ENCODE measurements around the gene GCSH.
A peak's percentile ranks its signal among the peaks of the same experiment; 100 is the strongest.
"Not testable (repeated sequence)": the region's sequence is repeated elsewhere in the genome, so short reads cannot be mapped to it uniquely, and the experiment has no call there.

Gene GCSH

DNA sequence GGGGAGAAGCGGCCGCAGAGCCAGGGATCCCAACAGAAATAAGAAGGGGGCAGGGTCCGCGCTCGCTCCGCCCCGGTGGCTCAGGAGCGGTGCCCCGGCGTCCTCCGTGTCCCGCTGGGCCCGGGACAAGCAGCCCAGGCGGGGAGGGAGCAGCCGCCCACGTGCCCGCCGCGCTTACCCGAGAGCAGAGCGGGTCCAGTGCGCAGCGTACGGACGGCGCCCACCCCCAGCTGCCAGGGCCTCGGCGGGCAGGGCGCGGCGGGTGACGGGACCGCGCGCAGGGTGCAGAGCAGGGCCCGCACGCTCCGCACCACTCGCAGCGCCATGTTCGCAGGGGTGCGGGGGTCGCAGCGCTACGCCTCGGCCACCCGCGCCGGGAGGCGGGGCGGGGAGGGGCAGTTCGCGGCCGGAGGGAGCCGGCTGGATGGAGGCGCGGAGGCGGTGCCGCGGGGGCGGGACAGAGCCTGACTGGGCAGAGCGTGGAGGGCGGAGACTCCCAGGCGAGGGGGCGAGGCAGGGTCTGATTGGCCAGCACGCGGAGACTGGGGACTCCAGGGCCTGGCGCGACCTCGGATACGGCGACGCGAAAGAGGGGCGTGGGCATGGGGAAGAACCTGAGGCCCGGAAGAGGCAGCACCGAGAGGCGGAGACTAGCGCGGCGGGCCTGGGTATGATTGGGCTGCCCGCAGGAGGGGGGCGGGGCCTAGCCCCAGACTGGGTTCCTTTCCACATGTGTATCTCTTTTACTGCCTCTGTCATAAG lies at the start of gene GCSH:
Gene GCSH, minus strand, starts transcription at position 443 of the 762 bp plus-strand sequence. Its CDS starts 117 bp downstream, at position 326.
- DNase-seq (ENCODE audit: low read depth in 2 of 2), result peak; percentile 97 to 99

DNA sequence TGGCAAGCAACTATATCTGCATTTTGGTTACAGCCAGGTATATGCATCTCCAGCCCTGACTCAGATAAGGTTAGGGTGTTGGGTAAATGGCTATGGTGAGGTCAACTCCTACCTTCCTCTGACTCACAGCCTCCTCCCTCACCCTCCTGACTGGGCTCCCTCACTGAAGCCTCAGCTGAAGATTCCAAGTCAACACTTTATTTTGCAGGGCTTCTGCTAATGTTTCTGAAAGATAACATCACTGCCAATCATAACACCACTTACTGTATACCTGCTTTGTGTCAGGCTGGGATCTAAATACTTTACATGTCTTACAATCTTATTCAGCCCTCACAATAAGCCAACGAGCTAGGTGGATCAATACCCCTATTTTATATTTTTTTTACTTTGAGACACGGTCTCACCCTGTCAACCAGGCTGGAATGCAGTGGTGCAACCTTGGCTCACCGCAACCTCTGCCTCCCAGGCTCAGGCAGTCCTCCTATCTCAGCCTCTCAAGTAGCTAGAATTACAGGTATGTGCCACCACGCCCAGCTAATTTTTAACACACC lies 47.8 kb upstream of the GCSH start:
- no peak for DNase-seq (ENCODE audit: low read depth in 2 of 2)

DNA sequence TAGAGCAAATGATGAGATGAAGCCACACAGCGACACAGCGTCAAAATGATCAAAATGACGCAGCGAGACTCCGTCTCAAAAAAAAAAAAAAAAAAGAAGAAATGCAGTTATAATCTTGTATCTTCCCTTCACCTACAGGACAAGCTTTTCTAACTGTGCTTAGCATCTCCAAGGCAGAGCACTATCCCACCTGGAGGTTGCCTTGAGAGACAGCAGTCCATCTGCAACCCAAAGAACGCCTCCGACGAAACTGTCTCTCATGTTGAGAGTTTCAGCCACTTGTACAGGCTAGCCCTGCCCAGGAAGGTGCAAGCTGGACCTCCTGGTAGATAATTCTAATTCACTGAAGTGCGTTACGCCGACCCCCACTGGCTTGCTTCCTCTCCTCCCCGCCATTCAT lies 46.7 kb upstream of the GCSH start:
- no peak for DNase-seq (ENCODE audit: low read depth in 2 of 2)

DNA sequence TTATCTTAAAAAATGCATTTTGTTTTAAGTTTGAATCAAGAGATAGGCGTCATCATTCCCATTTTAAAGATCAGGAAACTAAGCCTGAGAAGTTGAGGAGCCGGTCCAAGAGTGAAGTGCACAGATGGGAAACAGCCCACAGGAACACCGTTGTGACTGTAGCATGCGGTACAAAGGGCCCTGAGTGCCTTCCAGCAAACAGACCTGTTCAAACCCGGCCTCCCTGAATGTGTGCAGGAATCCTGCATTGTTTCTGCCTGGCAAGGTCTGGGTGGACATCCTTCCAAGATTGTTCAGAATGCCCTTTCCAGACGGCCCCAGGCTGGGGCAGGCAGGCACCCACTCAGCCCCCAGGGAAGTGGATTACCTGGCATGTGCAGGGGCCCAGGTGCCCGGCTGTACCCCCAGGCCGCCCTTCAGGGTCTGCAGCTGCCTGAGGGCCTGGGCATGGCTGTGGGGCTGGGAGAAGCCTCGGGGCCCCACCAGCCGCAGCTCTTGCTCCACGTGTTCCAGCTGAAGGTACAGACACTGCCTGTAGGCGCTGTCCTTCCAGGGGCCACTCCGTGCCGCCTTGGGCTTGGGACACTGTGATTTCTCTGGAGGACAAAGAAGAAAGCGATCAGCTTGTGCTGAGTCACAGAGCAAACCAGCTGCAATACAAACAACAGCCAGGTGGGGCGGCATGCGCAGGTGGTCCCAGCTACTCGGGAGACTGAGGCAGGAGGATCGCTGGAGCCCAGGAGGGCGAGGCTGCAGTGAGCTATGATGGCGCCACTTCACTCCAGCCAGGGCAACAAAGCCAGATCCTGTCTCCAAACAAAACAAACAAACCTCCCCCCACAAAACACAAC lies 45.0 kb upstream of the GCSH start:
- no peak for DNase-seq (ENCODE audit: low read depth in 2 of 2)

DNA sequence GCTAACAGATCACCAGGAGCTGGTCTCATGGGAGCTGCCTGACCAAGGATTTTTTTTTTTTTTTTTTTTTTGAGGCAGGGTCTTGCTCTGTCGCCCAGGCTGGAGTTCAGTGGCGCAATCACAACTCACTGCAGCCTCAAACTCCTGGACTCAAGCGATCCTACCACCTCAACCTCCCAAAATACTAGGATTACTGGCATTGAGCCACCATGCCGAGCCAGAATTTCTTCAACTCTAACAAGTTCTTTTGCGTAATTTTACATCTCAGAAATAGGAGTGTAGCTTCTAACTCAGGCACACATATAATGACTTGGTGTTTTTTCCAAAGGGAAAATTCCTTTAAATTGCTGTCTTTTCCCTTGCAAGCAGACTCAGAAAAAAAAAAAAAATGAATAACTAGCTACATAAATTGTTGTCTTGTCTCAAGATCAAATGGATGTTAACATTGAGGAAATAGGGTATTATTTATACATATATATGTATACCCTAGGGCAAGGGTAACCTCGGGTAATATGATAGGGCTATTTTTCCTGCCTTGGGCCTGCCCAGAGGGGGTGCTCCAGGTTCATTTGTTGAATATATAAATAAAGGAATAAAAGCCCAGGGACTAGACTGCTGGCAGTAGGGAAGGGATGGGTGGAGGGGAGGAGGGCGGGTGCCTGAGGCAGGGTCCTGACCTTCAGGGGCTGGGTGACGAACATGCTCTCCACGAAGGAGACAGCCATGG lies 42.8 kb upstream of the GCSH start:
- DNase-seq (ENCODE audit: low read depth in 2 of 2), result no peak

DNA sequence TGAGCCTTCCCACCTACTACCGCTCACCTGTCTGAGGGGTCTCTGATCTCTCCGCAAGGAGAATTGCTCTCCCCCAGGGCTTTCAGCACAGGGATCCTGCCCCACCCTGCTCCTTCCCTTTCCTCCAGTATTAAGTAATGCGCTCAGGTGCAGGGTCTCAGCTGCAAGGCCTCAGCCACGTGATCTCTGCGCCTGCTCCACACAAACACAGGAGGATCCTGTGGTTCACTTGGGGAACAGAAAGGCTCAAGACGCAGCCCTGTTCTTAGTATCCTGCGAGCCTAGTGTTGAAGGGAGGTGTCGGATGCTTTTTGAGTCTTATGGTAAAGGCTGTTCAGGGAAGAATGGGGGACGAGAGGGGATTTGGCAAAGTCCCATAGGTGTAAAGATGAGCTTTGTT lies 41.6 kb upstream of the GCSH start:
- DNase-seq (ENCODE audit: low read depth in 2 of 2), result no peak

DNA sequence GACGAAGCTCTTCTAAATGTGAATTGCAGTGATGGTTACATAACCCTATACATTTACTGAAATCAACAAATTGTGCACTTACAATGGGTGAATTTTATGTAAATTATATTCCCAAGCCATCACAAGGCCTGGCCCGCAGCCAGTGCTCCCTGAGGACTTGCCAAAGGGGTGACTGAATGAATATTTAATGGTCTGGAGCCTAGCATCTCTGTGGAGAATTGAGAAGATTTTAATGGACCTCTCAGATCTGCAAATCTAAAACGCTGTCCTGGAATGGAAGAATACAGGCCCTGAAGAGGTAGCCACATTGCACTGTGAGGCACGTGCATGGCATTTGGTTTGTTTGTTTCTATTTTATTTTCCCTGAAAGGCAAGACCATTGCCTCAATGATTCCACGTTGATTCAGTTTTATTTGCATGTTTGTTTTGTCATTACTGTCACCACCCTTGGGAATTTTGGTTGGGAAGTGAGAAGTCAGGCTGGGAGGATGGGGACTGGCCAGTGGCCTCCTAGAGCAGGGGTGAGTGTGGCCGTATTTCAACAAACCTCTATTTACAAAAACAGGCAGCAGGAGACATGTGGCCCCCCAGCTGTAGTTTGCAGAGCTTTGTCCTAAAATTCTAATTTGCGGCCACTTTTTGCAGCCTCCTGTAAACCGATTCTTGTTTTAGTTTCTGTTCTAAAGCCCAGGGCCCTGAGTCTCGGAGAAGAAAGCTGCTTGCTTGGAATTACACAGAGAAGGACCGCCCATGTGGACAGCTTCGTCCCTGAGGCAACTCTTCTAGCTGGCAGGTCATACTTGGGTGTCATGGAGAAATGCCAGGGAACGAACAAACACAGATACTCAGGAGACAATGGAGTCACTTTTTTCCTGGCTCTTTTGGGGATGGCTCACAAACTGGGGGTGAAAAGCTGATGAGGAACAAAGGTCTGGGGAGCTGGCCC lies 40.5 kb upstream of the GCSH start:
- DNase-seq (ENCODE audit: low read depth in 2 of 2), result no peak

DNA sequence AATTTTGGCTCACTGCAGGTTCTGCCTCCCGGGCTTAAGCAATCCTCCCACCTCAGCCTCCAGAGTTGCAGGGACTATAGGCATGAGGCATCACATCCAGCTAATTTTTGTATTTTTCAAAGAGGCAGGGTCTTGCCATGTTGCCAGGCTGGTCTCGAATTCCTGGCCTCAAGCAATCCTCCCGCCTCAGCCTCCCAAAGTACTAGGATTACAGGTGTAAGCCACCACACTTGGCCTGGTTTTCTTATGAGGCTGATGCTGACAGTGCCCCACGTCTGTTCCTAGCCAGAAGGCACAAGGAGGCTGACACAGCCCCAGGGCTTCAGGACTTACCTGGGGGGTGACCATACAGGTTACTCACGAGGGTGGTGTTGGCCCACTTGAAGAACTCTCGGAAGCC lies 33.9 kb upstream of the GCSH start:
- DNase-seq (ENCODE audit: low read depth in 2 of 2), result no peak

DNA sequence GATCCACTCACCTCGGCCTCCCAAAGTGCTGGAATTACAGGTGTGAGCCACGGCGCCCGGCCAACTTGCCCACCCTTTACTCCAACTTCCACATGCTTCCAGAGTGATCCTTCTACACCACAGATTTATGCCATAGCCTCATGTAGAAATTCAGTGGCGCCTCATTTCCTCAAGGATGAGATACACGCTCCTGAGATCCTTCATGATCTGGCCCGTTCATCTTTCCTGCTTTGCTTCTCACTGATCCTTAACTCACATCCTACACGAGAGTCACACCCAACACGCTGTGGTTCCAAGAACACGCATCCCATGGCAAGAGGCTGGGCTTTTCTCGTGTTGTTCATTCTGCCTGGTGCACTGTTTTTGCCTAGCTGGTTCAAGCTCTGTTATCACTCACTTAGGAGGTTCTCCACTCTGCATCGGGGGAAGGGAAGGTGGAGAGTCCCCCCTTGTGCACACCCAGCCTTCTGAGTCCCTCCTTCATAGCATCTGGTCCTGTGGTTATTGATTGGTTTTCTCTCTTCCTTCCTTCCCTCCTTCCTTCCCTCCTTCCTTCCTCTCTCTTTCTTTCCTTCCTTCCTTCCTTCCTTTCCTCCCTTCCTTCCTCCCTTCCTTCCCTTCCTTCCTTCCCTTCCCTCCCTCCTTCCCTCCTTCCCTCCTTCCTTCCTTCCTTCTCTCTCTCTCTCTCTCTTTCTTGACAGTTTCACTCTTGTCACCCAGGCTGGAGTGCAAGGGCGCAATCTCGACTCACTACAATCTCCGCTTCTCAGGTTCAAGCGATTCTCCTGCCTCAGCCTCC lies 32.7 kb upstream of the GCSH start:
- DNase-seq (ENCODE audit: low read depth in 2 of 2), result no peak

DNA sequence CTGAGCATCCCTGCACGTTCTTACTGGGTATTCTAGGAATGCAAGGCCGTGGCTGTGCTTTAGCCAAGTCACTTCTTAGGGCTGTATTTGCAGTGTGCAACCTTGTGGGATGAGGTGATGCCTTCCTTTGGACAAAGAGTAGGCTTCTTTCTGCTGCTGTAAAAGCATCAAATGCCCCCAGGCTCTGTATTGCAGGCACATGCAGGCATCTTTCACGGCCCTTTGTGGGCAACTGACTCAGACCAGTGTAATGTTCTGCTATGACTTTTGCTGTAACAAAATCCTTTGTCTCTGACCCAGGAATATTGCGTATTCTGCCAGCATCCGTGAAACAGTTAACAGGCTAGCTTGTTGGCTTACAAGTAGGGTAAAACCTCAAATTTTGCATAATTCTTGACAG lies 30.9 kb upstream of the GCSH start:
- DNase-seq (ENCODE audit: low read depth in 2 of 2), result no peak

DNA sequence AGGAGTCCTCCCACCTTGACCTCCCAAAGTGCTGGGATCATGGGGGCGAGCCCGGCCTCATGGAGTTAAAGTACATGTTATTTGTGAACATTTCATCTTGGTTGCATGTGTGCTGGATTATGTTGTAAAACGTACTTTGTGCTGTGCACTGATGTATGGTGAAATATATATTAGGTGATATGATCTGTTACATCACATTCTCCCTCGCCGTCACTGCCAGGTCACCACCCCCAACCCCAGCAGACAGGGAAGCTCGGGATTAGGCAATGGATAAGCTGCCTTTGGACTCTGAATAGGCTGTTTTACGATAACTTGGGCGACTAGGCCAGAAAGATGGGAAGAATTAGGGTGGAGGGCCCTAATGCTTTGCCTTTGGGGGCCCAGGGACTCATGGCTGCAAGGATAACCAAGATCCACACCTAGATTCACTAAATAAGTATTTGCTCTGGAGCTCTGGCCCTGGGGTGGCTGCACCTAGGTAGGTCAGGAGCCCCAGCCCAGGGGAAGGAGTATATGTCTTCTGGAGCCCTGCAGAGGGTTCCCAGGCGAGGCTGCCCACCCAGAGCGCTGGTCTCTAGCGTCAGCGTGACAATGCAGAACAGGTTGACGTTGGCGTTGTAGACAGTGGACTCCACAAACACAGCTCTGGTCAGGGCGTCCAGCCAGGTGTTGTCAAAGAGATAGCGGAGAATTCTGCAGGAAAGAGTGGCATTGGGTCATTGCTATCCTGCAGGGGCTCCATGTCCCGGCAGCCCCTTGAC lies 27.1 kb upstream of the GCSH start:
- DNase-seq (ENCODE audit: low read depth in 2 of 2), result no peak

DNA sequence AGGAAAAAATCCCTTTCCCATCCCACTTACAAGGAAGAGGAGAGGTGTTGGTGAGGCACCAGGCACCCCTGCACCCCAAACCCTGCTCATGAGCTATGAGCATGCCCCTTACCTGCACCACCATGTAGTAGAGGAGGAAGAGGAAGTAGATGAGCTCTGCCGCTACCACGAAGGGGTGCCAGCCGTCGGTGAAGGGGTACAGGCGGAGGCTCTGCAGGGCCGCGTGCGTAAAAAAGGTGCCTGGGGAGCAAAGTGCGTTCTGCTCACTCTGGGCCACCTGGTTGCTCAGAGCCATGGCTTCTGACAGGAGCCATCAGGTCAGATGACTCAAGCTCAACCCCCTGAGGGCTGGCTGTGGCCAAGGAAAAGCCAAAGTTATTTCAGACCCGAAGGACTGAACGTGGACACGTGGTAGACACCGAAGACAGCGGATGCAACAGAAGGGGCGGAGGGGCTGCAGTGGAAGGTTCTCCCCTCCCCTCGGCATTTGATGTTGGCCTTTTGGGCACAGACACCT lies 25.3 kb upstream of the GCSH start:
- DNase-seq (ENCODE audit: low read depth in 2 of 2), result no peak

DNA sequence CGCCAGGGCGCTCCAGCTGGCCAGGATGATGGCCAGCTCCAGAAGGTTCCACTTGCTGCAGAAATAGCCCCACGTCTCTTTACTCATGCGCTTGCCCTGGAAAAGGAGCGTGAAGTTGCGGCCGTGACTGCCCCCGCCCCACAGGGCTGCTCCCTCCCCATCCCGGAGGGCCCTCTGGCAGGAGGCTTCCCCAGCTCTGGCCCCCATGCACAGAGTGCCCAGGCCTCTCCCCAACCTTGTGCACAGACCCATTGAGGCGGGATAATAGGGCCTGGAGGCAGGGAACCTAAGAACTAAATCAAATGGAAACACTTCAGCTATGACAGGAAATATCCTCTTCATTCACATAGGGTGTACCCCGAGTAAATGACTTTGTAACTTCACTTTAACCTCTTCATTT lies 21.2 kb upstream of the GCSH start:
- DNase-seq (ENCODE audit: low read depth in 2 of 2), result no peak

DNA sequence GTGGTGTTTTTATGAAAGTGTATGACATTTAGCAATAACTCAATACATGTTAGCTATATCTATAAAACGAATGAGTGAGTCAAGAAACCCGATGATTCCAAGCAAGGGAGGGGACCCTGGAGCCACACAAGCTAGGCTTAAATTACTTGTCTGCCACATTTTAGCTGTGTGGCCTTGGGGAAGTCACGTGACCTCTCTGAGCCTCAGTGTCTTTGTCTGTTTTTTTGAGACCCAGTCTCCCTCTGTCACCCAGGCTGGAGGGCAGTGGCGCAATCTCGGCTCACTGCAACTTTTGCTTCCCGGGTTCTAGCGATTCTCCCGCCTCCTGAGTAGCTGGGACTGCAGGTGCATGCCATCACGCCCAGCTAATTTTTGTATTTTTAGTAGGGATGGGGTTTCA lies 20.1 kb upstream of the GCSH start:
- DNase-seq (ENCODE audit: low read depth in 2 of 2), result no peak

DNA sequence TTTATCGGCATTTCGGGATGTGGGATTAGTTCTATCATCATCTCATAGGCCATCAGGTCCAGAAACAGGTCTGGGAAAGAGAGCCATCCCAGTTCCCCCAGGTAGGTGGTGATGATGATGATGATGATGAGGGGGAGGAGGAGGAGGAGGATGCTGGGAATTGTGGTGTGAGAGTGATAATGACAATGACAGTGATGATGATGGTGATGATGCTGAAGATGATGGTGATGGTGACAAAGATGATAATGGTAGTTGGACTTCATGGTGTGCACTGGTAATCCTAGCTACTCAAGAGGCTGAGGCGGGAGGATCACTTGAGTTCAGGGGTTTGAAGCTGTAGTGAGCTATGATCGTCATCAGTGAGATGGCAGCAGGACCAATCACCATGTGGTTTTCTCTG lies 16.3 kb upstream of the GCSH start:
- no peak for DNase-seq (ENCODE audit: low read depth in 2 of 2)

DNA sequence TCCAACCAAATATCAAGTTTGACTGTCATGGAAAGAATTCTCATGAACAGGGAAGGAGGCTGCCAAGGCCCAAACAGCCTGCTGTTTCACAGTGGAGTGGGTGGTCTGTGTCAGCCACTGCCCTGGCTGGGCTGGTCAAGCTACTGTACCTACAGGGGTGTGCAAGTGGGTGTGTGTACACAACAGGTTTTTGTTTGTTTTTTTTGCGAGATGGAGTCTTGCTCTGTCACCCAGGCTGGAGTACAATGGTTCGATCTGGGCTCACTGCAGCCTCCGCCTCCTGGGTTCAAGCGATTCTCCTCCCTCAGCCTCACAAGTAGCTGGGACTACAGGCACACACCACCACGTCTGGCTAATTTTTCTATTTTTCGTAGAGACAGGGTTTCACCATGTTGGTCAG lies 13.1 kb upstream of the GCSH start:
- not testable (repeated sequence) for DNase-seq (ENCODE audit: low read depth in 2 of 2)

DNA sequence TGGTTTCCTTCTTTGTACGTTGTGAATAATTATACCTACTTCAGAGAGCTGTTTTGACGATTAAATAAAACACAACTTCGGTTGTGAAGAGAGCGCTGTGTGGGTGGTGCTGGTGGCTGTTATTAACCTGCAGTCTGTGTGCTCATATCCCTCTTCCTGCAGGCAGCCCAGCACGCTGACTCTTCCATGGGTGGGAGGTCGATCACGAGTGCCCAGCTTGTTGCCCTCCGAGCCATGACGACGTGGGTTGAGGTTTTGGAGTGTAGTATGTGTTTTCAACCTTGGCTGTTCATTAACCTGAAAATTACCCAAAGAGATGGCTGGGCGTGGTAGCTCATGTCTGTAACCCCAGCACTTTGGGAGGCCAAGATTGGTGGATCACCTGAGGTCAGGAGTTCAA lies 11.3 kb upstream of the GCSH start:
- no peak for DNase-seq (ENCODE audit: low read depth in 2 of 2)

DNA sequence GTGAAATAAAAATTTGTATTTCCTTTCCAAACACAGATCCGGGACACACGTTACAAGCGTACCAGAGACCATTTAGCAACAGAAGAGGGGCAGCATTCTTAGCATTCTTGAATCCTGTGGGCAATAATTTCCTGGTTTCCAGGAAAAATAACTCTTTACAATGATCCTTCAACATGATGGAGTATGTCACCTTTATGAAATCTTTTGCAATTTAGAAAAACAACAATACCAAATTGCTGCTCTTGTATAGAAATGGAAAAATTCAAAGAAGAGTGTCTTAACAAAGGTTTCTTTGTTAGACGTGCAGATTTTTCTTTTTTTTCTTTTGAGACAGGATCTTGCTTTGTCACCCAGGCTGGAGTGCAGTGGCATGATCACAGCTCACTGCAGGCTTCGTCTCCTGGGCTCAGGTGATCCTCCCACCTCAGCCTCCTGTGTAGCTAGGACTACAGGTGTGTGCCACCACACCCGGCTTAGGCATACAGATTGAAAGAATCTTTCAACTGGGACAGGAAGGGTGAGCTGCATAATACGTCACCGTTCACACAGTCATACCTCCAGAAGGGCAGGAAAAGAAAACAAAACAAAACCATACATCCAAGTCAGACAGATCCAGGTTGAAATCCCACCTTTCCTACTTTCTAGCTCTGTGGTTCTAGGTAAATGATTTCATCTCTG lies 10.8 kb upstream of the GCSH start:
- no peak for DNase-seq (ENCODE audit: low read depth in 2 of 2)

DNA sequence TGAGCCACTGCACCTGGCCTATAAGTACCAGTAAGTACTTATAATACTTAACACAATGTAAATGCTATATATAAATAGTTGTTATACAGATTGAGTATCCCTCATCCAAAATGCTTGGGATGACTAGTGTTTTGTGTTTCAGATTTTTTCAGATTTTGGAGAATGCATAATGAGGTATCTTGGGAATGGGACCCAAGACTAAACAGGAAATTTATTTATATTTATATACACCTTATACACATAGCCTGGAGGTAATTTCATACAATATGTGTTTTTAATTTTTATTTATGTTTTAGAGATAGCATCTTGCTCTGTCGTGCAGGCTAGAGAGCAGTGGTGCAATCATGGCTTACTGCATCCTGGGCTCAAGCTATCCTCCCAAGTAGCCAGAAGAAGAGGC lies 9.8 kb upstream of the GCSH start:
- no peak for DNase-seq (ENCODE audit: low read depth in 2 of 2)

All from stimulated activated CD8-positive, alpha-beta memory T cell treated with anti-CD3 and anti-CD28 coated beads, Interleukin-2, amount 100 ng/mL, for 48 hours (primary cell).